ENCODE data around the gene NOVA2.

NOVA2 gene

DNA sequence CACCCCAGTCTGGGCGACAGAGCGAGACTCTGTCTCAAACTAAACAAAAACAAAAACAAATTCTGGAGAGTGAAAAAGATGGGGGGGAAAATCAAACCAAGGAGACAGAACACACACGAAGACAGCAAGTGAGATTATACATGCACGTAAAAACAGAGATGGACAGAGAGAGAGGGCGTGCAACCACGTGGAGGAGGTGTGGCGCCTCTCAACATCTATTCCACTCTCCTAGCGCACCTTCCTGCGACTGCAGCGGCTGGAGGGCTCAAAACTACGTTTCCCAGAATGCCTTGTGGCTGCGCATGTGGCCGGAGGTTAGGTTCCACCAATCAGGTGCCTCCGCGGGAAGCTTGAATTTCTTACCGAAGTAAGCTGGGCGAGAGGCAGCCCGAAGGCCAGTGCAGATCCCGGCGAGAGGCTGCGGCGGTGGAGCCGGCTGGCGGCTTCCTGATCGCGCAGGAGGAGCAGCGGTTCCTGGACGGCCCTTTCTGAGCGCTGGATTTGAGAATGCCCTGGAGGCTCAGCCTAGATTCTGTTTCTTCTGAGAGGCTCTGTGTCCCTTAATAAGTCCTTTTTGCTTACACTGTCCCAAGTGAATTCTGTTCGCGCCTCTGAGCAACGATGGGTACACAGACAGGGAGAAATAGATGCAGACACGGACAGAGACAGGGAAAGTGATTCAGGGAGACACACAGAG lies 46.0 kb downstream of the NOVA2 start:
- DNase-seq (ENCODE audit: low read depth in 1 of 2, low spot score in 1 of 2), result peak; percentile 74 to 75

DNA sequence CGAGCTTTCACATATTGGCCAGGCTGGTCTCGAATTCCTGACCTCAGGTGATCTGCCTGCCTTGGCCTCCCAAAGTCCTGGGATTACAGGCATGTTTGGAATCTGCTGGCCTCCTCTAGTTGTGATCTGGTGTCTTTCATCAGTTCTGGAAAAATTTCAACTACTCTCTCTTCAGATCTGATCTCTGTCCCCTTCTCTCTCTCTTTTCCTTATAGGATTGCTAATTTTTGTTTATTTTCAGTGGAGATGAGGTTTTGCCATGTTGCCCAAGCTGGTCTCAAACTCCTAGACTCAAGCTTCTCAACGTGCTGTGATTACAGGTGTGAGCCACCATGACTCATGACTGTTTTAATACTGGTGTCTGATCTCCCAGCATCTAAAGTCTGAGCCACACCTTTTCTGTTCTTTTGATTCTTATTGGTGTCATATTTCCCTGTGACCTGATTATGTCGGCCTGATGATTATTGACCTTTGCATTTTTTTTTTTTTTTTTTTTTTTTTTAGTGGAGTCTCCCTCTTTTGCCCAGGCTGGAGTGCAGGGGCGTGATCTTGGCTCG lies 48.7 kb downstream of the NOVA2 start:
- no peak for DNase-seq (ENCODE audit: low read depth in 1 of 2, low spot score in 1 of 2)

DNA sequence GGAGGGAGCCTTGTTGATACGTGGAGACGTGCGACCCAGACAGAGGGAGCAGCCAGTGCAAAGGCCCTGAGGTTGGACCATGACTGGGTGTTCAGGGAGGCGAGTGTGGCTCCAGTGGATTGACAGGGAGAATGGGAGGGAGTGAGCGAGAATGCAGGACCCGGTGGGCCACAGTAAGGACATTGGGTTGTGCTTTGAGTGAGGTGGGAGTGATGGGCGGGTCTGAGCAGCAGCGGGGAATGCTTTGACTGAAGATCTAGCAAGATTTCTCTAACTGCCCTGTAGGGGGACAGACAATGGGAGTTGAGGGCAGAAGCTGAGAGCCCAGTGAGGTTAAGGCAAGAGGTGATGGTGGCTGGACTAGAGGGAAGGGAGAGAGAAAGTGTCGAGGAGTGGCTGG lies 51.4 kb downstream of the NOVA2 start:
- no peak for DNase-seq (ENCODE audit: low read depth in 1 of 2, low spot score in 1 of 2)

DNA sequence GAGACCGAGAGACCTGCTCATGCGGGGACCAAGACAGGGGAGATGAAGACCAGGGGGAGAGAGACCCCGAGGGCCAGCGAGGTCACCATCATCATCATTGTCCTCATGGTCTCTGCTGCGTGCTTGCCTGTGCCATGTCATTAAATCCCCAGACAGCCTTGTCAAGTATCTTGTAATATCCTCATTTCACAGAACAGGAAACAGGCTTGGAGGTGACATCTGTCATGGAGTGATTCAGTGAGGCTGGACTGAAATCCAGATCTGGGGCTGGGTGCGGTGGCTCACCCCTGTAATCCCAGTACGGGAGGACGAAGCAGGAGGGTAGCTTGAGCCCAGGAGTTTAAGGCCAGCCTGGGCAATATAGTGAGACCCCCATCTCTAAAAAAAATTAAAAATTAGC lies 53.2 kb downstream of the NOVA2 start:
- DNase-seq (ENCODE audit: low read depth in 1 of 2, low spot score in 1 of 2), result no peak

DNA sequence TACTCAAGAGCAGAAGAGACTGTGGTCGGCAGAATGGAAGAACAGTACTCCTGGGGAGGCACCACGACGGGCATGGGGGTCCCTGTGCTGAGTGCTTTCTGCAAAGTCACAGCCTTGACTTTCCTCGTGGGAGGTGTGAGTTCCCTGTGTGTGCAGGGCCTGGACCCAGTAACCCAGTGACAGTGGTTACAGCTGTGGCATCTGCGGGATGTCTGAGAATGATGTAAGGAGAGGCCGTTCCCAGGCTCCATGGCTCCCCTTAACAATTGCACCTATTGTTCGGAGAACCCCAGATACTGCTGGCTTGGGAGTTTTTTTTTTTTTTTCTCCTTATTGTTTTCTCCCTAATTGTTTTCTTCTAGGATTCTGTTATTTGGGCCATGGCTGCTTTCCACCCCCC lies 54.0 kb downstream of the NOVA2 start:
- DNase-seq (ENCODE audit: low read depth in 1 of 2, low spot score in 1 of 2), result no peak

DNA sequence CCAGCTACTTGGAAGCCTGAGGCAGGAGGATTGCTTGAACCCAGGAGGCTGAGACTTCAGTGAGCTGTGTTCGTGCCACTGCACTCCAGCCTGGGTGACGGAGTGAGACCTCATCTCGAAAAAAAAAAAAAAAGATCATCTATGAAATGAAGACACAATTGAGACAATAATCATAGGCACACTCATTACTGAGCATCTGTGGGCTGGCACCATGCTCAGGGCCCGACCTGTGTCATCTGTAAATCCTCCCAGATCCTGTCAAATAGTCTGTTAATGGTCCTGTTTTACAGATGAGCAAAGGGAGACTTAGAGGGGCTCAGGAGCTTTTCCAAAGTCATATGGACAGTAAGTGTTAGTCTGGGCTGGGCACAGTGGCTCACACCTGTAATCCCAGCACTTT lies 54.9 kb downstream of the NOVA2 start:
- no peak for DNase-seq (ENCODE audit: low read depth in 1 of 2, low spot score in 1 of 2)

DNA sequence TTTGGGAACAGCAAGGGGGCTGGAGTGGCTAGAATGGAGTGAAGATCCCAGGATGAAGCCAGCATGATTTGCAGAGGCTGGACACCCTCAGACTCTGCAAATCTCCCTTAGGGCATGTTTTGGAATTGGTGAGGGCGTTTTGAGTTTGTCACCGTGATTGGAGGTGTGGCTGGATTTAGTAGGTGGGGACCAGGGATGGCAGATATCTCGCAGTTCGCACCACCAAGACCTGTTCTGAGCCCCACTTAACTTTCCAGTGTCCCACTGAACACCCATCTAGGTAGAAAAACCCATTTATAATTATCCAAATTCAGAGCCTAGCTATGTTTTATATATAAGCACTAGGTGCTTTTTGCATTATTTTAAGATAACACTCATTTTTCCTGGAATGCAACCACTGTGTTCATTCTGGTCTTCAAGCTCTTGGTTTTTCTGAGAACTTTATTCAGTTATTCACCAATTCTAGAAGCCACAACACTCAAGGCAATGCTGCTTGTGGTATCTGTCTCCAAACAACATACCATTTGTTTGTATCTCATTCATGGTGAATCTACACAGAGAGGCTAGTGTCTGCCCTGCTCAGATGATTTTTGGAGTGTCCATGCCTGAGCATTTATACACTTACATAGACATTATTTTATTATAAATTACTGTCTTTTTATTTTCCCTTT lies 56.1 kb downstream of the NOVA2 start:
- no peak for DNase-seq (ENCODE audit: low read depth in 1 of 2, low spot score in 1 of 2)

DNA sequence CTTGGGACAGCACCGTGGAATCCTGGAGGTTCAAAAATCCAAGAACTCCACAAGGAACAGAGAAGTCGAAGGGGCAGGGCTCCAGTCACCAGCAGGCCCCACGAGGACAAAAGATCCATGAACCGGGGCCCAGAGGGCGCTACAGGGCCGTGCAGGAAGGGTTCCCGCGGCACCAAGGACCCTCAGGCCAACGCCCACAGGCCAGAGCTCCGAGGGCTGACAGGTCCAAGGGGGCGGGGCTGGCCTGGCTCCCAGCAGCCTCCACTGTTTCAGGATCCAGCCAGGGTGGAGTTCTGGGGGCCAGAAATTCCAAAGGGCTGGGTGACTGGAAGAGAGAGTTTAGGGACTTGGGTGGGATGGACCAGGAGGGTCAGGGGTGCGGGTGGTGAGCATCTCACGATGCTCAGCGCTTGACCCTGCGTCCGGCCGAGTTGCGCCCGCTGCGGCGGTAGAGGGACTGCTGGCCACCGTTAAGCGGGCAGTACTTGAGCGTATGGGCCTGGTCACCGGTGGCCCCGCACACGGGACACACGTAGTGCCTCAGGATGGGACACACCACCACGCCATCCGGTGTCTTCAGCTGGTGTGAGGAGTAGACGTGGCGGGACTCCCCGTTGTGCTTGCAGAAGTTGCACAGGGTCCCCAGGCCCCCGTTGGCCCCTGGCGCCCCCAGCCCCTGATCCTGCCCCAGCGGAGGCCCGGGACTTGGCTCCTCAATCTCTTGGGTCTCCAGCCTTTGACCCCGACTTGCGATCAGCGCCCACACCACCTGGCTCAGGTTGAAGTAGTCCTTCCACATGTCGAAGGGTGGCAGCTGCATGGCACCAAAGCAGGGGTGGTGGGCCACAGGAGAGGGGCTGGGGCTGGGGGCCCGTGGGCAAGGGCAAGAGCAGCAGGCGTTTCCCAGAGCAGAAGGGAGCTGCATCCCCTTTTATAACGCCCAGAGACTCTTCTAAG lies 59.5 kb downstream of the NOVA2 start, which contains the start of gene NANOS2:
Gene NANOS2, minus strand, starts transcription at position 905 of the 957 bp plus-strand sequence. Its CDS starts 85 bp downstream, at position 820.
- DNase-seq (ENCODE audit: low read depth in 1 of 2, low spot score in 1 of 2), result no peak

DNA sequence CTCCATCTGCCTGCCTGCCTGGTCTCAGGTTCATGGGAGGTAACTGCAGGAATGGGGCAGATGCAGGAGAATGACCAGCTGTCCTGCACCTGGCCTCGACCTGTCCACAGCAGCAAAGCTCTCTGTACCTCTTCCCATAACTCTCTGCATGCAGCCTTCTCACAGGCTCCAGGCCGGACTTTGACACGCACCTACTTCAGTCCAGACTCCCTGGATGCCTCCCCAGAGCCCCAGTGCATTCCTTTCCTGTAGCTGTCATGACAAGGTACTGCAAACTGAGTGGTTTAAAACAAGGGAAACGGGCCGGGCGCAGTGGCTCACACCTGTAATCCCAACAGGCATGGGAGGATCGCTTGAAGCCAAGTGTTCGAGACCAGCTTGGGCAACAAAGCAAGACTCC lies 62.4 kb downstream of the NOVA2 start:
- no peak for DNase-seq (ENCODE audit: low read depth in 1 of 2, low spot score in 1 of 2)

DNA sequence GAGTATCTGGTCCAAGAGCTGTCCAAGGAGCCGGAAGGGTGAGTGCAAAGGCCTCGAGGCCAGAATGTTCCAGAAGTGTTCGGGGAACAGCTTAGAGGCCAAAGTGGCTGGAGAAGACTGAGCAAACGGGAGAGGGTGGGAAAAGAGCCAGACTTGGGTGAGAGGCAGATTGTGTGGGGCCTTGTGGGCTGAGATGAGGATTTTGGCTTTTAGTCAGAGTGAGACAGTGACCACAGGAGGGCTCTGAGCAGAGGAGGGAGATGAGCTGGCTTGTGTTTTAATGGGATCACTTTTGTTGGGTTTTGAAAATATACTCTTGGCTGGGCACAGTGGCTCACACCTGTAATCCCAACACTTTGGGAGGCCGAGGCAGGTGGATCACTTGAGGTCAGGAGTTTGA lies 64.7 kb downstream of the NOVA2 start:
- DNase-seq (ENCODE audit: low read depth in 1 of 2, low spot score in 1 of 2), result no peak

DNA sequence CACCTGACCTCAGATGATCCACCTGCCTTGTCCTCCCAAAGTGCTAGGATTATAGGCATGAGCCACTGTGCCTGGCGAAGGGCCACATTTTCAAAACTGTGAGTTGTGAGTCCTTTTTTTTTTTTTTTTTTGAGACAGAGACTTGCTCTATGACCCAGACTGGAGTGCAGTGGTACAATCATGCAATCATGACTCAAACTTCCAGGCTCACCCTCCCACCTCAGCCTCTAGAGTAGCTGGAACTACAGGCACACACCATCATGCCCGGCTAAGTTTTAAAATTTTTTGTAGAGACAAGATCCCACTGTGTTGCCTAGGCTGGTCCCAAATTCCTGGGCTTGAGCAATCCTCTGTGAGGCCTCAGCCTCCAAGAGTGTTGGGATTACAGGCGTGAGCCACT lies 67.4 kb downstream of the NOVA2 start:
- no peak for DNase-seq (ENCODE audit: low read depth in 1 of 2, low spot score in 1 of 2)

DNA sequence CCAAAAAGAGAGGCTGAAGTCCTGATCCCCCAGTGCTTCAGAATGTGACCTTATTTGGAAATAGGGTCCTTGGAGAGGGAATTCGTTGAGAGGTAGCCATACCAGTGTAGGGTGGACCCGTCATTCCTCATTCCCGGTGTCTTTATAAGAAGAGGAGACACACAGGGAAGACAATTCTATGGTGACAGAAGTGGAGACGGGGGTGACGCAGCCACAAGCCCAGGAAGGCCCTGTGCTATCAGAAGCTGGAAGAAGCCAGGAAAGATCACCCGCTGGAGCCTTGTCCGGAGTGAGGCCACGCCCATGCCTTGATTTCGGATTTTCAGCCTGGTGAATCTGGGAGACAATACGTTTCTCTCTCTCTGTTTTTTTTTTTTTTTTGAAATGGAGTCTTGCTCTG lies 68.7 kb downstream of the NOVA2 start:
- DNase-seq (ENCODE audit: low read depth in 1 of 2, low spot score in 1 of 2), result no peak

DNA sequence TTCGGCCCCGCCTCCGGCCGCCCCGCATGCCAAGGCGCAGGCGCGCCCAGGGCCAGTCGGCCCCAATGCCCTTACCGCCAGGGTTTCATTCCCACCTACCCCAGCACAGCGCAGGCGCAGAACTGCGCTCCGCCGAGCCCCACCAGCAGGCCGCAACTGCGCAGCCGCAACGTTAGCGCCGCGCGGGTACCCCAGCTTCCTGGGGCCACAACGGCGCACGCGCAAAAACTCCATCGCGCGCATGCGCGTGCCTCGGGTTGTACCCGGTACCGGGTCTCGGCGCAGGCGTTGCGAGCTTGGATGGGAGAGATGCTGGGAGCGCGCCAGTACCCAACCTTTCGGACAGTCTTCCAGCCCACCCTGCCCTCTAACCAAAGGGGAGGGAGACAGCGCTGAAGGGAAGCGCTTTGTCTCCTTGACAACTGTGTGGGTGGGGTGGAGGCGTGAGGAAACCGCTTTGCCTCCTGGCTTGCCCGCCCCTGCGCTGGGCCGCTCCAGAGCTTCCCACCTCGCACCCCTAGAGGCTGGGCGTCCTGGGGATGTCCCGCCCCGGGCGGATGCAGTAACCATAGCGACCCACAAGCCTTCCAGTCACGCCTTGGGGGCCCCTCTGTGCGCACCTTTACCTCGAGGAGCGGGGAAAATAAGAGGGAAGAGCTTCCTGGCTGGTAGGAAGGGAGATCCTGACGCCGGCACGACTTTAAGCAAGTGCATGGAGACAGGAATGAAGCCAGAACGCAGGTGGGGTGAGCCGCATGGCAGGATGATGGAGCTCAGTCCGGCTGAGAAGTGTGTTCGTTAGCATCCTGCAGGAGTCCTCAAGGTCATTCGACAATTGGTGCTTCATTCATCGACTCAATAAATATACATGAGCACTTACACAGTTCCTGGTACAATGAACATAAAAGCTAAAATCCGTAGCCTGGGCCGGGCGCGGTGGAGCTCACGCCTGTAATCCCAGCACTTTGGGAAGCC lies 70.7 kb downstream of the NOVA2 start:
- peak; percentile 98 to 100 for DNase-seq (ENCODE audit: low read depth in 1 of 2, low spot score in 1 of 2)

DNA sequence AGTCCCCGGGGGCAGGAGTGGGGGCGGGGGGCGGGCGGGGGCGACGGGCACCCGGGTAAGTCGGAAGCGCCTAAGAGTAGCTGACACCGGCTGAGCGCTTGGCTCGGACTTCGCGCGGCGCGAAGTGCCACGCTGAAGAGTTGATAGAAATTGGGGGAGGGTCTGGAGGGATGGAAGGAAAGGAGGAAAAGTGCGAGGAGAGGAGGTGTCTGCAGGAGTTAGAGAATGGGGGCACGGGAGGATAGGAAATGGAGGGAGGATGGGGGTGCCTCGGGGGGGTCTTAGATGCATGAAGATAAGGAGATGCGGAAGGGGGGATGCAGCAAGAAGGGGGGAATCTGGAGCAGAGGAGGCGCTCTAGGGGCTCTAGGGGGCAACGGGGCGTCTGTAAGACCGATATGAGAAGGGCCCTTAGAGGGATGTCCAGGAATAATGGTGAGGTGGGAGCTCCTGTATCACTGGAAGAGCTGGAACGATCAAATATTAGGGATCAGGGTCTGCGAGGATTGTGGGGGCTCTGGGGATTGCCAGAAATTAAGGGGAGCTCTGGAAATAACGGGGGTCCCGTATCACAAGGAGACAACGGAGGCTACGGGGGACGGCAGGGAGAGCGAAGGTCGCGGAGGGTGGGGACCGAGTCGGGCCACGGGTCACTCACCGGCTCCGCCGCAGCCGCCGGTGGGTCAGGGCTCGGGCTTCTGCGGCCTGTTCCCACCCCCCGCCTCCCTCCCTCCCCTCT lies 71.6 kb downstream of the NOVA2 start, which contains the start of gene MYPOP:
Gene MYPOP, minus strand, starts transcription at position 702 of the 739 bp plus-strand sequence. CDS start 840 bp downstream, outside the sequence.
- DNase-seq (ENCODE audit: low read depth in 1 of 2, low spot score in 1 of 2), result no peak

DNA sequence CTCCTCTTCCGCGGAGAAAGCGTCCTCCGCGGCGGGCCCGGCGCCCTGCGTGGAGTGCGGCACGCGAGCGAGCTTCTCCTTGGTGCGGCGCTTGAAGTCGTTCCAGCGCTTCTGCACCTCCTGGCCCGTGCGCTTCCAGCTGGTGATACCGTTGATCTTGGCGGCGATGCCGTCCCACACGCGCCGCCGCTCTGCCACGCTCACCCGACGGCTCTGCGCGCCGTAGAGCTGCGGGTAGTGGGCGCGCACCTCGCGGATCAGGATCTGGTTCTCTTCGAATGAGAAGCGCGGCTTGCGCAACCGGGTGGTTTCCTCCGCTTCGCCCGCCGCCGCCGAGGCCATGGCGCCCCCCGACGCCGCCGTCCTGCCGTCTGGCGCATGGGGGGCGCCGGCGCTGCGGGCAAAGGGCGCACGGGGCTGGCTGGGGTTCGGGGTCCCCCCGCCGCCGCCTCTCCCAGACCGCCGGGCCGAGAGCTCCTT lies 72.2 kb downstream of the NOVA2 start:
- DNase-seq (ENCODE audit: low read depth in 1 of 2, low spot score in 1 of 2), result no peak

DNA sequence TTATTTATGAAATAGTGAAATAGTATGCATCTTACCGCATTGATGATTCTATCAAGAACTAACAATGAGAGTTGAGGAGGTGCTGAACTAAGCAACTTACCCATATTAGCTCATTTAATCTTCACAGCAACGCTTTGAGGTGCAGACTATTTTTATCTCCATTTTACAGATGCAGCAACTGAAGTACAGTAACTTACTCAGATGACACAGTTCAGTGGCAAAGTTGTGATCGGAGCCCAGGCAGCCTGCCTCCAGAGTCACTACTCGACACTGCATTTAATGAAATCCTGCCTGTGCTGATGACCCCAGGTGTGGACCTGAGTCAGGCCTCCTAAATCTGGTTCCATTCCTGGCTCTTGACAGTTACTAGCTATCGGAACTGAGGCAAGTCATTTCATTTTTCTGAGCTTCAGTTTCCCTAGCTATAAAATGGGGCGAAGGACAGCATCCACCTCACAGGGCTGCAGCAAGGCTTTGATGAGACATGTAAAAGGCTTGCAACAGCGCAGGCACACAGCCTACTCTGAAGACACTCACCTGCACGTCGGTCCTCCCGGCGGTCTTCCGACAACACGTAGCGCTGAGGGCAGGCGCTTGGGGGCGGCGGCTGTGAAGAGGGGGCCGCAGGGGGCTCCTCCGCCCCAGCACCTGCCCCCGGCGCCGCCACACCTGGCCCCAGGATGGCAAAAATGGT lies 72.8 kb downstream of the NOVA2 start:
- no peak for DNase-seq (ENCODE audit: low read depth in 1 of 2, low spot score in 1 of 2)

DNA sequence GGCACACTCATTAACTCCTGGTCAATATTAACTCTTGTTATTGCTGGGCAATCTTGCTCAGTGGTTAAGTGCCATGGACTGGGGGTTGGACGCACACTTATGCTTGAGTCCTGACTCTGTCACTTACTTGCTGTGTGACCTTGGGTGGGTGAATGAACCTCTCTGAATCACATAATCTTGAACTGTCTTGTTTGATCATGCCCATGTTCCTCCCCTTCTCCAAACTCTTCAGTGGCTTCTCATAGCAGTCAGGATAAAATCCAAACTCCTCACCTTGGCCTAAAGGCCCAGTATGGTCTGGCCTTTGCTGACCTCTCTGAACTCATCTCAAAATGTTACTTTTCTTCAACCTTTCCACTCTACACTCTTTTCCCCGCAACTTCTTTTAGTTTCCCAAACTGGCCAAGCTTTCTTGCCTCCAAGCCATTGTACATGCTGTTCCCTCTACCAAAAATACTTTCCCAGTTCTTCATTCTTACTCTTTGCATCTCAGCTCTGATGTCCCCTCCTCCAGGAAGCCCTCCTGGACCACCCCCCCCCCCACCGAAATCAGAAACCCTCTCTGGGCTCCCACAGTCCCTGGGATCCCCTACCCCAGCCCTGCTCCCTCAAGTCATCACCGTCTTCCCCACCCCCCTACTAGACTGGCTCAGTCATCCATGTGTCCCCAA lies 73.6 kb downstream of the NOVA2 start:
- no peak for DNase-seq (ENCODE audit: low read depth in 1 of 2, low spot score in 1 of 2)

DNA sequence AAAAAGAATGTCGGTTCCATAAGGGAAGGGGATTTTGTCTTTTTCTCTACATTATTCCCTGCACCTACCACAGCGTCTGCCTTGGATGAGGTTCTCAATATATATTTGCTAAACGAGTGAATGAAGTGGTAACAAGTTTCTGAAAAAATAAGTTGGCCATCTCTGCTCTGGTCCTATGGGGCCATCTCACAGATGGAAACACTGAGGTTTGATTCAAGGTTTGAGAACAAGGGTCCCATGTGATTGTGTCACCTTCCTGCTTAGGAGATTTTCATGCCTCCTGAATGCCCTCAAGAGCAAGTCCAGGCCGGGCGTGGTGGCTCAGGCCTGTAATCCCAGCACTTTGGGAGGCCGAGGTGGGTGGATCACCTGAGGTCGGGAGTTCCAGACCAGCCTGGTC lies 74.4 kb downstream of the NOVA2 start:
- DNase-seq (ENCODE audit: low read depth in 1 of 2, low spot score in 1 of 2), result no peak
